Spleen (tissue), 7 donors: Measurements from ENCODE around the gene TIMM17B.

Experiments used
- CTCF ChIP-seq, 11 experiments: fragments of 200-600 bp in 7 of 11; fragments of 450-650 bp in 4 of 11; sonication (generic) in 4 of 11; IDR thresholded peaks in 8 of 11; conservative IDR thresholded peaks in 3 of 11; 1 replicate in 7 of 11; 2 replicates in 4 of 11; pipeline versions ENCODE4 v1.4.0 to v1.8.0; 2016 to 2021; ENCODE audit warnings: antibody characterized with exemption in 11 of 11, inconsistent platforms in 4 of 11, mild to moderate bottlenecking in 1 of 11
- POLR2A ChIP-seq, 3 donors: fragments of 450-650 bp; IDR thresholded peaks; one replicate each; pipeline ENCODE4 v1.5.1; 2017; ENCODE audit warnings: antibody characterized with exemption in 3 of 3, mild to moderate bottlenecking in 1 of 3
- donor health status: DM: no; HTN: no; CAD: no; lungs with moderate emphysema.
- donor health status: DM: no; HTN: no; CAD: no.
- donor health status: DM: no; HTN: no; CAD: no.

GRCh38 chrX:48890934-48891401, 6.6 kb downstream of the TIMM17B start:
- no peak for TF ChIP-seq CTCF (IDR thresholded peaks at IDR 0.05 in 8 of 11, conservative IDR thresholded peaks at IDR 0.05 in 3 of 11)
- no peak for TF ChIP-seq POLR2A (IDR thresholded peaks at IDR 0.05)
